Measurements from ENCODE around the gene KLHL29. TPM values are rescaled to one million over a fixed set of nuclear protein-coding genes. Genes with fewer than 3 reads are reported as not detected.
A peak's percentile ranks its signal among the peaks of the same experiment; 100 is the strongest.

The KLHL29 gene
- polyA plus RNA-seq, 3 donors, result 0.03 TPM; not detected in 2

DNA sequence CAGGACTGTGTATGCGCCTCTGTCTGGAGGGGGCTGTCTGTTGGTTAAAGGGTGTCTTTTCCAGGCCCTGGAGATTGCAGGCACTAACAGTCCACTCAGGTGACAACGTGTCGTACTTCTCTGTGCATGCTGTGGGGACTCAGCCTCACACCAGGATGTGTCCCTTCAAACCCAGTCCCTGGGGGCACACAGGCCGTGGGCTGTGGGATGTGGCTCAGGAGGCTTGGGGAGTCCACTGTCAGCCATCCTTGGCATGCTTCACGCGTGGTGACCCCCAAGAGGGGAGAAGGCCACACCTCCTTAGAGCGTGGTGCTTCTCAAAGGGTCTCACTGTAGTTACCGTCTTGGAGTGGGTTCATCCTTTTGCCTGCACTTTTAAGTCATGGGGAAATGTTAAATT is 127.8 kb downstream of the KLHL29 start:
- no peaks in the 10 kb centered on the region for H3K9me3 Mint-ChIP-seq
- WGBS (ENCODE audit: insufficient coverage), result 90% methylated on average over 2 of the region's 8 CpGs
- no peak overlapping the region for H3K27ac ChIP-seq (ENCODE audit: low read depth in 1 of 2, low read length in 2 of 2)
- H3K4me2 ChIP-seq (replicated peaks; ENCODE audit: extremely low read depth, low read length, poor library complexity, severe bottlenecking), result no peak overlapping the region
- H3K36me3 ChIP-seq (replicated peaks in 1 of 2; ENCODE audit: control insufficient read depth in 1 of 2, insufficient read depth in 2 of 2, low read length in 2 of 2), result no peaks in the 10 kb centered on the region
- H3K4me3 ChIP-seq (replicated peaks in 1 of 3; ENCODE audit: low read depth in 2 of 3, low read length in 3 of 3), result no peak overlapping the region
- DNase-seq, result no peak
- H2AFZ ChIP-seq (ENCODE audit: insufficient read depth, low read depth, low read length, poor library complexity, severe bottlenecking), result no peak overlapping the region
- no peak overlapping the region for H3K9ac ChIP-seq (ENCODE audit: insufficient read depth, low read length, poor library complexity, severe bottlenecking)
- H3K4me3 Mint-ChIP-seq, result no peak overlapping the region
- intact Hi-C loops (cut with micrococcal nuclease), result no loop called here
- H3K4me1 Mint-ChIP-seq, result peaks cover 12% of the 10 kb centered on the region
- TF ChIP-seq, protein P1, sequence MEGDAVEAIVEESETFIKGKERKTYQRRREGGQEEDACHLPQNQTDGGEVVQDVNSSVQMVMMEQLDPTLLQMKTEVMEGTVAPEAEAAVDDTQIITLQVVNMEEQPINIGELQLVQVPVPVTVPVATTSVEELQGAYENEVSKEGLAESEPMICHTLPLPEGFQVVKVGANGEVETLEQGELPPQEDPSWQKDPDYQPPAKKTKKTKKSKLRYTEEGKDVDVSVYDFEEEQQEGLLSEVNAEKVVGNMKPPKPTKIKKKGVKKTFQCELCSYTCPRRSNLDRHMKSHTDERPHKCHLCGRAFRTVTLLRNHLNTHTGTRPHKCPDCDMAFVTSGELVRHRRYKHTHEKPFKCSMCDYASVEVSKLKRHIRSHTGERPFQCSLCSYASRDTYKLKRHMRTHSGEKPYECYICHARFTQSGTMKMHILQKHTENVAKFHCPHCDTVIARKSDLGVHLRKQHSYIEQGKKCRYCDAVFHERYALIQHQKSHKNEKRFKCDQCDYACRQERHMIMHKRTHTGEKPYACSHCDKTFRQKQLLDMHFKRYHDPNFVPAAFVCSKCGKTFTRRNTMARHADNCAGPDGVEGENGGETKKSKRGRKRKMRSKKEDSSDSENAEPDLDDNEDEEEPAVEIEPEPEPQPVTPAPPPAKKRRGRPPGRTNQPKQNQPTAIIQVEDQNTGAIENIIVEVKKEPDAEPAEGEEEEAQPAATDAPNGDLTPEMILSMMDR (IDR thresholded peaks at IDR 0.05), result no peak
- H4K20me1 ChIP-seq (ENCODE audit: insufficient read depth, low read length), result no peaks in the 10 kb centered on the region
- no peaks in the 10 kb centered on the region for H3K36me3 Mint-ChIP-seq
- H3K9me3 ChIP-seq (replicated peaks in 1 of 2; ENCODE audit: control insufficient read depth in 1 of 2, insufficient read depth in 1 of 2, low read length in 2 of 2), result no peaks in the 10 kb centered on the region
- no peaks in the 10 kb centered on the region for H3K79me2 ChIP-seq (ENCODE audit: insufficient read depth, low read length)
- peaks cover 8% of the 10 kb centered on the region in 2 donors for H3K4me1 ChIP-seq (ENCODE audit: control insufficient read depth in 1 of 2, insufficient read depth in 2 of 2, low read length in 2 of 2)
- H3K27me3 ChIP-seq (ENCODE audit: control insufficient read depth in 2 of 2, insufficient read depth in 2 of 2, low read length in 2 of 2), result peaks cover 0 to 2% of the 10 kb centered on the region in 2 donors
- H3K27me3 Mint-ChIP-seq (ENCODE audit: low read depth in 3 of 3), result peaks cover 11 to 25% (median 19%) of the 10 kb centered on the region in 3 donors
- H3K27ac Mint-ChIP-seq, result peak overlapping the region in 1 of 7 donors; percentile 16

DNA sequence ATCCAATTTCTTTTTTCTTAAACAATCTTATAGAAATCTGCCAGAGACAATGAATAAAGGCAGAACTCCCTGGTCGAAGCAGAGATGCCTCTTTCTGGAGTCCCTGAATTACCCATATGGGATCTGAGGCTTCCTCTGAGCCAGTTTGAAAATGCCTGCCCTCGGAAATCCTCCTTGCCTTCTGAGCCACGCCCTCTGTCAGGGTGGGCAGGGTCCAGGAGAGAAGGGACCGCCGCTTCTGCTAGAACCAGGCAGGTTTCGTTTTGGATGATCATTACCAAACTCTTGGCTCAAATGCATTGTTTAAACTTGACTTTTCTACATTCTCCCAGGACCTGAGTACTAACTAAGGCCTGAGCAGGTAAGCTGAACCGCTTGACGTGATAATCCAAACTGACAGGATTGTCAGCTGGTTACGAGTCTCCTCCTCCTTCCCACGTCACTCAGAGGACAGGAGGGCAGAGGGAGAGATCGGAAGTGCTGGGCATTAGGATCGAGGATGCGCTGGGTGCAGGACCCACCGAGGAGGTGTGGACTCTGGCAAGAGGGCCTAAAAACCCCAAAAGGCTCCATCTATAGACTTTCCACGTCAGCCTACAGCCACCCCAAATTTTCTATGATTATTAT is 128.4 kb downstream of the KLHL29 start:
- TF ChIP-seq, protein P1 (IDR thresholded peaks at IDR 0.05), result no peak
- no peaks in the 10 kb centered on the region for H4K20me1 ChIP-seq (ENCODE audit: insufficient read depth, low read length)
- no peak for DNase-seq
- Mint-ChIP-seq H3K36me3 (no peaks in the 10 kb centered on the region), H3K27ac (no peak overlapping the region), H3K4me1 (peaks cover 6% of the 10 kb centered on the region), H3K9me3 (no peaks in the 10 kb centered on the region), H3K4me3 (peak overlapping the region in 1 of 2 donors; percentile 22), H3K27me3 (ENCODE audit: low read depth in 3 of 3) (peaks cover 12 to 25% (median 19%) of the 10 kb centered on the region in 3 donors)
- no peaks in the 10 kb centered on the region for H3K79me2 ChIP-seq (ENCODE audit: insufficient read depth, low read length)
- H3K36me3 ChIP-seq (replicated peaks in 1 of 2; ENCODE audit: control insufficient read depth in 1 of 2, insufficient read depth in 2 of 2, low read length in 2 of 2), result no peaks in the 10 kb centered on the region
- peaks cover 2 to 3% of the 10 kb centered on the region in 2 donors for H3K4me1 ChIP-seq (ENCODE audit: control insufficient read depth in 1 of 2, insufficient read depth in 2 of 2, low read length in 2 of 2)
- 94% methylated on average over 9 of the region's 15 CpGs for WGBS (ENCODE audit: insufficient coverage)
- no peak overlapping the region for H3K4me2 ChIP-seq (replicated peaks; ENCODE audit: extremely low read depth, low read length, poor library complexity, severe bottlenecking)
- intact Hi-C loops (cut with micrococcal nuclease), result no loop called here
- H3K27me3 ChIP-seq (ENCODE audit: control insufficient read depth in 2 of 2, insufficient read depth in 2 of 2, low read length in 2 of 2), result peaks cover 0 to 2% of the 10 kb centered on the region in 2 donors
- H2AFZ ChIP-seq (ENCODE audit: insufficient read depth, low read depth, low read length, poor library complexity, severe bottlenecking), result no peak overlapping the region
- H3K27ac ChIP-seq (ENCODE audit: low read depth in 1 of 2, low read length in 2 of 2), result no peak overlapping the region
- H3K9me3 ChIP-seq (replicated peaks in 1 of 2; ENCODE audit: control insufficient read depth in 1 of 2, insufficient read depth in 1 of 2, low read length in 2 of 2), result no peaks in the 10 kb centered on the region
- no peak overlapping the region for H3K4me3 ChIP-seq (replicated peaks in 1 of 3; ENCODE audit: low read depth in 2 of 3, low read length in 3 of 3)
- no peak overlapping the region for H3K9ac ChIP-seq (ENCODE audit: insufficient read depth, low read length, poor library complexity, severe bottlenecking)
